ENCODE results near the gene FAF1.

FAF1 gene

GRCh38 chr1:50516056-50516455 is 444.0 kb downstream of the FAF1 start:
- TF ChIP-seq, protein P1, sequence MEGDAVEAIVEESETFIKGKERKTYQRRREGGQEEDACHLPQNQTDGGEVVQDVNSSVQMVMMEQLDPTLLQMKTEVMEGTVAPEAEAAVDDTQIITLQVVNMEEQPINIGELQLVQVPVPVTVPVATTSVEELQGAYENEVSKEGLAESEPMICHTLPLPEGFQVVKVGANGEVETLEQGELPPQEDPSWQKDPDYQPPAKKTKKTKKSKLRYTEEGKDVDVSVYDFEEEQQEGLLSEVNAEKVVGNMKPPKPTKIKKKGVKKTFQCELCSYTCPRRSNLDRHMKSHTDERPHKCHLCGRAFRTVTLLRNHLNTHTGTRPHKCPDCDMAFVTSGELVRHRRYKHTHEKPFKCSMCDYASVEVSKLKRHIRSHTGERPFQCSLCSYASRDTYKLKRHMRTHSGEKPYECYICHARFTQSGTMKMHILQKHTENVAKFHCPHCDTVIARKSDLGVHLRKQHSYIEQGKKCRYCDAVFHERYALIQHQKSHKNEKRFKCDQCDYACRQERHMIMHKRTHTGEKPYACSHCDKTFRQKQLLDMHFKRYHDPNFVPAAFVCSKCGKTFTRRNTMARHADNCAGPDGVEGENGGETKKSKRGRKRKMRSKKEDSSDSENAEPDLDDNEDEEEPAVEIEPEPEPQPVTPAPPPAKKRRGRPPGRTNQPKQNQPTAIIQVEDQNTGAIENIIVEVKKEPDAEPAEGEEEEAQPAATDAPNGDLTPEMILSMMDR (IDR thresholded peaks at IDR 0.05; ENCODE audit: control insufficient read depth, insufficient read depth, low read depth, low read length, missing control alignments), result no peak
- H3K4me3 ChIP-seq (ENCODE audit: control insufficient read depth, low read depth, low read length), result no peak overlapping the region
- no peak for DNase-seq (ENCODE audit: low read depth)

- TF ChIP-seq, protein P1 (IDR thresholded peaks at IDR 0.05; ENCODE audit: control insufficient read depth, insufficient read depth, low read depth, low read length, missing control alignments), result no peak
- no peak for DNase-seq (ENCODE audit: low read depth)
- no peak overlapping the region for H3K4me3 ChIP-seq (ENCODE audit: control insufficient read depth, low read depth, low read length)
Observed at GRCh38 chr1:50508040-50508586, 452.0 kb downstream of the FAF1 start.

- TF ChIP-seq, protein P1 (IDR thresholded peaks at IDR 0.05; ENCODE audit: control insufficient read depth, insufficient read depth, low read depth, low read length, missing control alignments), result no peak
- no peak overlapping the region for H3K4me3 ChIP-seq (ENCODE audit: control insufficient read depth, low read depth, low read length)
- DNase-seq (ENCODE audit: low read depth), result no peak
Observed at GRCh38 chr1:50505427-50505826, 454.6 kb downstream of the FAF1 start.

DNA sequence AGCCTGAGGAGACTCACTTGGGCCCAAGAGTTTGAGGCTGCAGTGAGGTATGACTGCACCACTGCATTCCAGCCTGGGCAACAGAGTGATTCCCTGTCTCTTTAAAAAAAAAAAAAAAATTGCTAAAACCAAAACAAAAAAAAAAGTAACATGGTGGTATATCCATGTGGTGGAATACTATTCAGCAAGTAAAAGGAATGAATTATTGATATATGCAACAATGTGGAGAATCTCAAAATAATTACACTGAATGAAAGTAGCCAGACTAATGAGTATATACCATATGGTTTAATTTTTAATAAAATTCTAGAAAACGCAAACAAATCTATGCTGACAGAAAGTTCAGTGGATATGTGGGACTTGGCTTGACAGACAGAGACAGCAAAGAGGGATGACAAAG is 456.6 kb downstream of the FAF1 start:
- H3K4me3 ChIP-seq (ENCODE audit: control insufficient read depth, low read depth, low read length), result no peak overlapping the region
- no peak for DNase-seq (ENCODE audit: low read depth)
- TF ChIP-seq, protein P1 (IDR thresholded peaks at IDR 0.05; ENCODE audit: control insufficient read depth, insufficient read depth, low read depth, low read length, missing control alignments), result no peak

- TF ChIP-seq, protein P1 (IDR thresholded peaks at IDR 0.05; ENCODE audit: control insufficient read depth, insufficient read depth, low read depth, low read length, missing control alignments), result no peak
- DNase-seq (ENCODE audit: low read depth), result no peak
- no peak overlapping the region for H3K4me3 ChIP-seq (ENCODE audit: control insufficient read depth, low read depth, low read length)
Observed at GRCh38 chr1:50502147-50502546, 457.9 kb downstream of the FAF1 start.

GRCh38 chr1:50497007-50497406 is 463.1 kb downstream of the FAF1 start:
- DNase-seq (ENCODE audit: low read depth), result no peak
- H3K4me3 ChIP-seq (ENCODE audit: control insufficient read depth, low read depth, low read length), result no peak overlapping the region
- TF ChIP-seq, protein P1 (IDR thresholded peaks at IDR 0.05; ENCODE audit: control insufficient read depth, insufficient read depth, low read depth, low read length, missing control alignments), result no peak

- TF ChIP-seq, protein P1 (IDR thresholded peaks at IDR 0.05; ENCODE audit: control insufficient read depth, insufficient read depth, low read depth, low read length, missing control alignments), result no peak
- H3K4me3 ChIP-seq (ENCODE audit: control insufficient read depth, low read depth, low read length), result no peak overlapping the region
- DNase-seq (ENCODE audit: low read depth), result no peak
Observed at GRCh38 chr1:50493710-50494109, 466.4 kb downstream of the FAF1 start.

All from AG09309 (cell line).